ENCODE data around the gene ZNF532.

- TF ChIP-seq, protein P1, sequence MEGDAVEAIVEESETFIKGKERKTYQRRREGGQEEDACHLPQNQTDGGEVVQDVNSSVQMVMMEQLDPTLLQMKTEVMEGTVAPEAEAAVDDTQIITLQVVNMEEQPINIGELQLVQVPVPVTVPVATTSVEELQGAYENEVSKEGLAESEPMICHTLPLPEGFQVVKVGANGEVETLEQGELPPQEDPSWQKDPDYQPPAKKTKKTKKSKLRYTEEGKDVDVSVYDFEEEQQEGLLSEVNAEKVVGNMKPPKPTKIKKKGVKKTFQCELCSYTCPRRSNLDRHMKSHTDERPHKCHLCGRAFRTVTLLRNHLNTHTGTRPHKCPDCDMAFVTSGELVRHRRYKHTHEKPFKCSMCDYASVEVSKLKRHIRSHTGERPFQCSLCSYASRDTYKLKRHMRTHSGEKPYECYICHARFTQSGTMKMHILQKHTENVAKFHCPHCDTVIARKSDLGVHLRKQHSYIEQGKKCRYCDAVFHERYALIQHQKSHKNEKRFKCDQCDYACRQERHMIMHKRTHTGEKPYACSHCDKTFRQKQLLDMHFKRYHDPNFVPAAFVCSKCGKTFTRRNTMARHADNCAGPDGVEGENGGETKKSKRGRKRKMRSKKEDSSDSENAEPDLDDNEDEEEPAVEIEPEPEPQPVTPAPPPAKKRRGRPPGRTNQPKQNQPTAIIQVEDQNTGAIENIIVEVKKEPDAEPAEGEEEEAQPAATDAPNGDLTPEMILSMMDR (IDR thresholded peaks at IDR 0.05; ENCODE audit: borderline replicate concordance, extremely low read depth, low read length, poor library complexity, severe bottlenecking) = no peak
- TF ChIP-seq EZH2 (IDR thresholded peaks at IDR 0.05; ENCODE audit: borderline replicate concordance, low read depth, low read length, severe bottlenecking) = no peak
Measured at GRCh38 chr18:58886431-58886830, 21.8 kb downstream of the ZNF532 start.

Data from DND-41 (cell line).